ENCODE results near the gene CSF1.

- TF ChIP-seq, protein P1, sequence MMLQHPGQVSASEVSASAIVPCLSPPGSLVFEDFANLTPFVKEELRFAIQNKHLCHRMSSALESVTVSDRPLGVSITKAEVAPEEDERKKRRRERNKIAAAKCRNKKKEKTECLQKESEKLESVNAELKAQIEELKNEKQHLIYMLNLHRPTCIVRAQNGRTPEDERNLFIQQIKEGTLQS (IDR thresholded peaks at IDR 0.05), result no peak
- TF ChIP-seq POLR2AphosphoS5 (IDR thresholded peaks at IDR 0.05; ENCODE audit: low read depth, low read length), result no peak
- TF ChIP-seq POLR2A (IDR thresholded peaks at IDR 0.05; ENCODE audit: borderline replicate concordance, extremely low read depth, insufficient read depth, insufficient read length), result no peak
Measured at GRCh38 chr1:109866071-109866470, 44.6 kb upstream of the CSF1 start.
